ENCODE measurements around the gene RBM33. TPM values are rescaled to one million over a fixed set of nuclear protein-coding genes. Genes with fewer than 3 reads are reported as not detected.

RBM33 gene
- total and polyA plus RNA-seq, 2 of the 13 experiments (the other 11 are each of a cell fraction or from before 2014, with no cell fraction given), result 12.4 to 28.9 TPM

DNA sequence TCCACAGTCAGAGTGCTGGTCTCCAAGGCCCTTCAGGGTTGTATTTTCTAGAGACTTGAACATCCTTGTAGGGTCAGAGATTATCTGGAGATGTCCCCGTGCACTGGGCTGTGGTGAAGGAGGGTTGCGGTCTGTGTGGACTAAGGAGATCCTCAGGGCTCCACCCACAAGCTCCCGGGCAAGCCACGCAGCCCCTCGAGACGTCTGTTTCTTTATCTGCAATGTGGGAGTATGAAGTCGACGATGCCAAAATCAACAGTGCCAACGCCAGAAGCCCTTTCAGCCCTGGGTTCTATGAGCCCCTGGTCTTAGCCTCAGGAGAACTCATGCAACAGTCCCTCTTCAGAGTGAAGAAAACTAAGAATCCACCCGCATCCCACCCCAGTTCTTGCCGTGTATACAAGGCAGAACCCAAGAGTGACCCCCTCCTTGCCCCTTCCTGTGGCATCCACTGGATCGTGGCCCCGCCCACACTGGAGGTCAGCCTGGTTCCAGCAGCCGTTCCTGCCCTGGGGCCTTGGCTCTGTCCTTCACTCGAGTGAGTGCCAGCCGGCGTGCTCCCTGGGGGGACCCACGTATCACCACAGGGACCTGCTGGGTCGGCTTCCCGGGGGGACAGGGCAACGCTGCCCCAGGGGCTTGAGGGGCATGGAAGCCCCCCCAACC is 173.8 kb downstream of the RBM33 start:
- FAIRE-seq (no peak), ATAC-seq (no peak), DNase-seq (ENCODE audit: low spot score) (no peak)
- H3K79me2 ChIP-seq (ENCODE audit: insufficient read depth, low read length), result no peaks in the 10 kb centered on the region
- intact Hi-C loops (cut with micrococcal nuclease; ENCODE audit: unreplicated experiment), result no loop called here
- BruUV-seq (replicated peaks), result no TSS peak
- H3K4me2 ChIP-seq (ENCODE audit: low read depth, low read length), result no peak overlapping the region
- H3K36me3 ChIP-seq (replicated peaks in 1 of 2; ENCODE audit: control insufficient read depth in 1 of 2, insufficient read depth in 2 of 2, low read length in 2 of 2), result no peaks in the 10 kb centered on the region
- POLR2A ChIA-PET, result no interaction called here
- H3K9me3 ChIP-seq (ENCODE audit: low read length), result no peaks in the 10 kb centered on the region
- no peak overlapping the region for H3K27ac ChIP-seq (ENCODE audit: extremely low read length, insufficient read depth, low read length)
- no peak overlapping the region for H3K4me3 ChIP-seq (replicated peaks in 1 of 3; ENCODE audit: insufficient read depth in 1 of 3, low read depth in 2 of 3, low read length in 3 of 3)
- WGBS (ENCODE audit: low lambda C conversion rate), result 75% methylated on average over 2 of the region's 21 CpGs
- H3K4me1 ChIP-seq (ENCODE audit: insufficient read depth, low read length), result peaks cover 10% of the 10 kb centered on the region
- H3K9ac ChIP-seq (ENCODE audit: insufficient read depth, low read depth, low read length), result no peak overlapping the region
- TF ChIP-seq JARID2 (CRISPR knock-in tag; IDR thresholded peaks at IDR 0.05; ENCODE audit: insufficient replicate concordance) (no peak), CCDC6 (CRISPR knock-in tag; IDR thresholded peaks at IDR 0.05) (no peak), ARNT (IDR thresholded peaks at IDR 0.05) (no peak), ZNF432 (CRISPR knock-in tag; IDR thresholded peaks at IDR 0.05; ENCODE audit: borderline replicate concordance) (no peak), KLF9 (CRISPR knock-in tag; IDR thresholded peaks at IDR 0.05; ENCODE audit: low read depth) (no peak), ZNF335 (CRISPR knock-in tag; IDR thresholded peaks at IDR 0.05) (no peak), ZNF552 (CRISPR knock-in tag; IDR thresholded peaks at IDR 0.05; ENCODE audit: borderline replicate concordance) (no peak), MEIS2 (CRISPR knock-in tag; IDR thresholded peaks at IDR 0.05) (no peak), ZNF567 (CRISPR knock-in tag; IDR thresholded peaks at IDR 0.05; ENCODE audit: borderline replicate concordance) (no peak), SETDB1 (CRISPR knock-in tag; IDR thresholded peaks at IDR 0.05; ENCODE audit: borderline replicate concordance) (no peak), NCOA1 (CRISPR knock-in tag; IDR thresholded peaks at IDR 0.05) (no peak), ZNF549 (CRISPR knock-in tag; IDR thresholded peaks at IDR 0.05) (no peak), ZMYM3 (CRISPR knock-in tag; IDR thresholded peaks at IDR 0.05) (no peak), KAT7 (CRISPR knock-in tag; IDR thresholded peaks at IDR 0.05; ENCODE audit: borderline replicate concordance) (no peak), FOXO1 (CRISPR knock-in tag; IDR thresholded peaks at IDR 0.05) (no peak)
- TF ChIP-seq, protein P1, sequence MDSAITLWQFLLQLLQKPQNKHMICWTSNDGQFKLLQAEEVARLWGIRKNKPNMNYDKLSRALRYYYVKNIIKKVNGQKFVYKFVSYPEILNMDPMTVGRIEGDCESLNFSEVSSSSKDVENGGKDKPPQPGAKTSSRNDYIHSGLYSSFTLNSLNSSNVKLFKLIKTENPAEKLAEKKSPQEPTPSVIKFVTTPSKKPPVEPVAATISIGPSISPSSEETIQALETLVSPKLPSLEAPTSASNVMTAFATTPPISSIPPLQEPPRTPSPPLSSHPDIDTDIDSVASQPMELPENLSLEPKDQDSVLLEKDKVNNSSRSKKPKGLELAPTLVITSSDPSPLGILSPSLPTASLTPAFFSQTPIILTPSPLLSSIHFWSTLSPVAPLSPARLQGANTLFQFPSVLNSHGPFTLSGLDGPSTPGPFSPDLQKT (CRISPR knock-in tag; IDR thresholded peaks at IDR 0.05; ENCODE audit: borderline replicate concordance), result no peak
- TF ChIP-seq, protein P2, sequence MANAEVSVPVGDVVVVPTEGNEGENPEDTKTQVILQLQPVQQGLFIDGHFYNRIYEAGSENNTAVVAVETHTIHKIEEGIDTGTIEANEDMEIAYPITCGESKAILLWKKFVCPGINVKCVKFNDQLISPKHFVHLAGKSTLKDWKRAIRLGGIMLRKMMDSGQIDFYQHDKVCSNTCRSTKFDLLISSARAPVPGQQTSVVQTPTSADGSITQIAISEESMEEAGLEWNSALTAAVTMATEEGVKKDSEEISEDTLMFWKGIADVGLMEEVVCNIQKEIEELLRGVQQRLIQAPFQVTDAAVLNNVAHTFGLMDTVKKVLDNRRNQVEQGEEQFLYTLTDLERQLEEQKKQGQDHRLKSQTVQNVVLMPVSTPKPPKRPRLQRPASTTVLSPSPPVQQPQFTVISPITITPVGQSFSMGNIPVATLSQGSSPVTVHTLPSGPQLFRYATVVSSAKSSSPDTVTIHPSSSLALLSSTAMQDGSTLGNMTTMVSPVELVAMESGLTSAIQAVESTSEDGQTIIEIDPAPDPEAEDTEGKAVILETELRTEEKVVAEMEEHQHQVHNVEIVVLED (CRISPR knock-in tag; IDR thresholded peaks at IDR 0.05; ENCODE audit: borderline replicate concordance), result no peak
- CTCF ChIA-PET (ENCODE audit: low intra/inter-chr PET ratio, low total read pairs), result no interaction called here
- H2AFZ ChIP-seq (ENCODE audit: low read length), result no peak overlapping the region
- H4K20me1 ChIP-seq (ENCODE audit: insufficient read depth, low read length), result peaks cover 5% of the 10 kb centered on the region; the same call in 1 of the 2 replicates
- in situ Hi-C loops (cut with HindIII; ENCODE audit: extremely low pct_ligation_motif_present, low pct_unique_long_range_greater_than_20kb), result loop anchor here (5.0 to 25.0 kb wide), 3 partner anchors 147 to 819 kb away; partner anchors contain the start of gene RNF32
- H3K27me3 ChIP-seq (ENCODE audit: control insufficient read depth in 1 of 2, insufficient read depth in 2 of 2, low read length in 2 of 2), result peaks cover 7 to 76% of the 10 kb centered on the region in 2 experiments
